Esophagus squamous epithelium (tissue), 5 donors: Measurements from ENCODE around the gene C6orf136. TPM values are rescaled to one million over a fixed set of nuclear protein-coding genes. Genes with fewer than 3 reads are reported as not detected.

Source experiments
- DNase-seq: peaks from one replicate; lab custom pipeline; 2025; lab: John Stamatoyannopoulos, UW
- H3K27ac ChIP-seq, 4 donors: fragments of 200-600 bp; sonication (generic); one replicate each; pipeline ENCODE4 v1.5.1; 2016 to 2019; ENCODE audit warnings: mild to moderate bottlenecking in 1 of 4
- H3K27me3 ChIP-seq, 4 donors: fragments of 200-600 bp; sonication (generic); 1 replicate in 3 of 4; 2 replicates in 1 of 4; pipeline versions ENCODE4 v1.5.1 to v1.6.0; 2017 to 2021; ENCODE audit warnings: antibody characterized with exemption in 1 of 4
- H3K36me3 ChIP-seq, 3 donors: fragments of 200-600 bp; sonication (generic); one replicate each; pipeline ENCODE4 v1.5.1; 2016 to 2019
- H3K4me1 ChIP-seq, 3 donors: fragments of 200-600 bp; sonication (generic); one replicate each; pipeline ENCODE4 v1.5.1; 2017 to 2019
- H3K4me3 ChIP-seq, 4 donors: fragments of 200-600 bp; sonication (generic); 1 replicate in 3 of 4; 2 replicates in 1 of 4; pipeline ENCODE4 v1.5.1; 2016 to 2019; ENCODE audit warnings: mild to moderate bottlenecking in 2 of 4, moderate library complexity in 1 of 4
- H3K9me3 ChIP-seq, 3 donors: fragments of 200-600 bp; sonication (generic); one replicate each; pipeline ENCODE4 v1.5.1; 2016 to 2019
- CTCF ChIP-seq, 6 experiments: fragments of 450-650 bp in 4 of 6; fragments of 200-600 bp in 2 of 6; sonication (generic) in 2 of 6; IDR thresholded peaks; one replicate each; pipeline ENCODE4 v1.5.1; 2016 to 2019; ENCODE audit warnings: antibody characterized with exemption in 6 of 6, mild to moderate bottlenecking in 4 of 6, moderate library complexity in 4 of 6
- POLR2A ChIP-seq, 4 donors: fragments of 450-650 bp; IDR thresholded peaks; one replicate each; pipeline ENCODE4 v1.6.1; 2017; ENCODE audit warnings: antibody characterized with exemption in 4 of 4, mild to moderate bottlenecking in 4 of 4, moderate library complexity in 3 of 4
- WGBS, 2 donors: methylation state at CpG; one replicate each; pipeline ENCODE4 v1.1.5; 2018; 5-methylcytosine and 5-hydroxymethylcytosine counted together
- intact Hi-C: fragments of 100-400 bp; cut with DNase I; formaldehyde crosslinking; loops from one replicate; pipeline ENCODE4 v1.15.0; 2022
- total RNA-seq, 4 donors: library from RNA; depleted of rRNA; stranded (reverse); fragments of >200 nt; gene quantifications; one replicate each; pipeline ENCODE4 v1.1.0, GENCODE V29; 2016
- donor health status: DM: yes; HTN: yes; CAD: no.

C6orf136 gene
- total RNA-seq, 4 donors from 2014 or later, result 8.3 to 17.5 (median 12.7) TPM

DNA sequence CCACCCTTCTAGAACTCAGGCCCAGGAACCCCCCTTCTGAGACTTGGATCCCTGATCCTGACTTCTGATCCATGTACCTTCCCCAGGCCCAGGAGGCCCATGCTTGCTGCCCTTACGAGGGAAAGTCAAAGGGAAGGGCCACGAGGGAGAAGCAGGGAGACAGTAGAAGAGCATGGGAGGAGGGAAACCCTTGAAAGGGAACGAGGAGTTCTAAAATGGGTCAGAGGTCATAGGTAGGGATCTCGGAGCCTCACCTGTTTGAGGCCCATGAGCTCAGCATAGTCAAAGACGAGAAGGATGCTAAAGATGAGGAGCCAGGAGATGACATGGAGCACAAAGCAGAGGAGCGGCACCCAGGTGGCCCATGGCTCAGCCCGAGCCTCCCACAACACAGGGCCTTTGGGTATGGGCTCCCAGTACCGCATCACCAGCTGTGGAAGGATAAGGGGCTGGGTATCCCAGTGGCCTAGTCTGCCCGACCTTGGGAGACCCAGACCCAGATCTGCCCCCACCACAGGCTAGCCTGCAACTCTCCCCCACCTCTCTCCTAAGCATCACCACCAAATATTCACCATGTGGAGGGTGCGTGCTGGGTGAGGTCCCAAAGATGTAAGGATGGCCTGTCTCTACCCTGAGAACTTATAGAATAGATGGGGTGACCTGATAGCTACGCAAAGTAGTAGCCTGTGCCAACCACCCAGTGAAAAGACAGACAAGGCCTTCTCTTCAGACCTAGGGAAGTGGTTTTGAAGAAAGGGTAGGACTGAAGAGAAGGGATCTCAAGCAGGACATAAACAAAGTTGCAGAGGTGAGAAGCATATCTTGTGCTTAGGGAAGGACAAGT is 42.3 kb downstream of the C6orf136 start:
- peak overlapping the region; percentile 96 to 99 (median 98) for H3K27ac ChIP-seq
- WGBS, 2 donors, result 63 to 82% methylated on average over 6 to 8 of the region's 11 CpGs
- no peaks in the 10 kb centered on the region for H3K9me3 ChIP-seq
- no peaks in the 10 kb centered on the region for H3K36me3 ChIP-seq
- intact Hi-C loops, result loop anchor here (10.0 kb wide), 1 partner anchor 196 kb away; the partner anchor contains the start of gene DDR1
- H3K27me3 ChIP-seq, result no peaks in the 10 kb centered on the region
- DNase-seq, result no peak
- no peak for TF ChIP-seq CTCF (IDR thresholded peaks at IDR 0.05)
- no peak for TF ChIP-seq POLR2A (IDR thresholded peaks at IDR 0.05)
- H3K4me3 ChIP-seq, result peak overlapping the region in 1 of 4 donors; percentile 86
- peaks cover 41 to 67% (median 44%) of the 10 kb centered on the region in 3 donors for H3K4me1 ChIP-seq

- Histone ChIP-seq H3K27me3 (no peaks in the 10 kb centered on the region), H3K4me1 (peaks cover 39 to 59% (median 40%) of the 10 kb centered on the region in 3 donors), H3K27ac (peak overlapping the region; percentile 74 to 99 (median 98)), H3K36me3 (no peaks in the 10 kb centered on the region), H3K9me3 (no peaks in the 10 kb centered on the region), H3K4me3 (peak overlapping the region in 3 of 4 donors; percentile 62 to 80 (median 77))
- TF ChIP-seq POLR2A (IDR thresholded peaks at IDR 0.05) (no peak), CTCF (IDR thresholded peaks at IDR 0.05) (no peak)
- intact Hi-C loops, result loop anchor here (10.0 kb wide), 1 partner anchor 195 kb away; the partner anchor contains the start of gene DDR1
- no peak for DNase-seq
- 4 to 11% methylated on average over 3 to 4 of the region's 4 CpGs for WGBS, 2 donors
These were observed 43.1 kb downstream of the C6orf136 start for GRCh38 chr6:30689985-30690384.

- Histone ChIP-seq H3K36me3 (no peaks in the 10 kb centered on the region), H3K27ac (peak within 1 kb of the TSS; percentile 74 to 99 (median 98)), H3K9me3 (no peaks in the 10 kb centered on the region), H3K4me1 (peaks cover 34 to 53% (median 39%) of the 10 kb centered on the region in 3 donors), H3K27me3 (no peaks in the 10 kb centered on the region), H3K4me3 (peak within 1 kb of the TSS; percentile 40 to 80 (median 70))
- no peak for DNase-seq
- intact Hi-C loops, result no loop called here
- WGBS, 2 donors, result 0% methylated on average over 27 to 29 of the region's 40 CpGs
- TF ChIP-seq POLR2A (IDR thresholded peaks at IDR 0.05) (peak in 1 of 4 donors; percentile 32), CTCF (IDR thresholded peaks at IDR 0.05) (no peak)
These were observed 43.7 kb downstream of the C6orf136 start, which contains the start of gene NRM for GRCh38 chr6:30690403-30691207. TSS of gene NRM (minus strand) at chr6:30690984. CDS start at chr6:30690974, 10 bp downstream.

DNA sequence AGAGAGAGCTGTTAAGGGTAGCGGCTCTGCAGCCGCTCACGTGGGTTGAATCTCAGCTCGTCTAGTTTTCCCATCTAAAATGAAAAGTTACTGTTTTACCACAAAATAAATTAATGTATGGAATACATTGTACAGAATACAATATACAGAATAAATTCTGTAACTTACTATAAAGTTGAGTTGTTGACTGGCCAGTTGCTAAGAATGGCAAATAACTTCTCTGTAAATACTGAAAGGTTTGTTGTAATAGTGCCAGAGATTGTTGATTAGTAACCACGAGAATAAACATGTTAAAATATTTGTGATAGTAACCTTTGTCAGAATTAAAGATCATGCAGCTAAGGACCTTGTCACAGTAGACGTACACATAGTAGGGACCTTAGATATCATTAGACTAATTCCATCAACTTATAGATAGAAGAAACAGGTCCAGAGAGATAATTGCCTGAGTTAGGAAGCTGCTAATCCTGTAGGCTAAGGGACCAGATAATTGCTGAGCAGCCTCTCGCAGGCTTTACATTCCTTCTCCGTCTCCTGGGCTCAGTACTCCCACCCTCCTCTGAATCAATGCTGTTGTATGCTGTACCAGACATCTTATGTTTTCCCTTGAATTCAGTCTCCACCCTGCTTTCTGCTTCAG is 44.4 kb downstream of the C6orf136 start:
- TF ChIP-seq POLR2A (IDR thresholded peaks at IDR 0.05) (peak in 1 of 4 donors; percentile 26), CTCF (IDR thresholded peaks at IDR 0.05) (no peak)
- Histone ChIP-seq H3K27ac (peak overlapping the region; percentile 74 to 99 (median 98)), H3K9me3 (no peaks in the 10 kb centered on the region), H3K36me3 (no peaks in the 10 kb centered on the region), H3K27me3 (no peaks in the 10 kb centered on the region), H3K4me3 (peak overlapping the region; percentile 40 to 80 (median 70)), H3K4me1 (peaks cover 30 to 46% (median 39%) of the 10 kb centered on the region in 3 donors)
- WGBS, 2 donors, result 16 to 25% methylated on average over 8 of the region's 8 CpGs
- intact Hi-C loops, result no loop called here
- no peak for DNase-seq
